ENCODE results near the gene POMC.

DNA sequence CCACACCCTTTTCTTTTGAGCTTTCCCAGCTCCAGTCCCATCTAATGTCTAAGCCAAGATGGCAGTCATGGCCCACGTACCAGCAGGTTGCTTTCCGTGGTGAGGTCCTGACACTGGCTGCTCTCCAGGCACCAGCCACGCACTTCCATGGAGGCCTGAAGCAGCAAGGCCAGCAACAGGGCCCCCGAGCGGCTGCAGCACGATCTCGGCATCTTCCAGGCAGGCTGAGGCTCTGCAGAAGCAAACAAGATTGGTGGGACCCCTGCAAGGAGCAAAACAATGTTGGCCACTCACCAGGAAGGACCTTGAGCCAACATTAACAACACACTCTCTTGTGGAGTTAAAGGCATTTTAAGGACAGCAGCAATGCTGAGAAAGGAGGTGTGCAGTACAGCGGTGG, 3.8 kb downstream of the POMC start:
- TF ChIP-seq, protein P1, sequence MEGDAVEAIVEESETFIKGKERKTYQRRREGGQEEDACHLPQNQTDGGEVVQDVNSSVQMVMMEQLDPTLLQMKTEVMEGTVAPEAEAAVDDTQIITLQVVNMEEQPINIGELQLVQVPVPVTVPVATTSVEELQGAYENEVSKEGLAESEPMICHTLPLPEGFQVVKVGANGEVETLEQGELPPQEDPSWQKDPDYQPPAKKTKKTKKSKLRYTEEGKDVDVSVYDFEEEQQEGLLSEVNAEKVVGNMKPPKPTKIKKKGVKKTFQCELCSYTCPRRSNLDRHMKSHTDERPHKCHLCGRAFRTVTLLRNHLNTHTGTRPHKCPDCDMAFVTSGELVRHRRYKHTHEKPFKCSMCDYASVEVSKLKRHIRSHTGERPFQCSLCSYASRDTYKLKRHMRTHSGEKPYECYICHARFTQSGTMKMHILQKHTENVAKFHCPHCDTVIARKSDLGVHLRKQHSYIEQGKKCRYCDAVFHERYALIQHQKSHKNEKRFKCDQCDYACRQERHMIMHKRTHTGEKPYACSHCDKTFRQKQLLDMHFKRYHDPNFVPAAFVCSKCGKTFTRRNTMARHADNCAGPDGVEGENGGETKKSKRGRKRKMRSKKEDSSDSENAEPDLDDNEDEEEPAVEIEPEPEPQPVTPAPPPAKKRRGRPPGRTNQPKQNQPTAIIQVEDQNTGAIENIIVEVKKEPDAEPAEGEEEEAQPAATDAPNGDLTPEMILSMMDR (IDR thresholded peaks at IDR 0.05; ENCODE audit: borderline replicate concordance, extremely low read depth, low read length, poor library complexity, severe bottlenecking), result no peak
- no peak for TF ChIP-seq EZH2 (IDR thresholded peaks at IDR 0.05; ENCODE audit: borderline replicate concordance, low read depth, low read length, severe bottlenecking)

Data from DND-41 (cell line).